ENCODE results near the gene CDCA8.

CDCA8 gene

DNA sequence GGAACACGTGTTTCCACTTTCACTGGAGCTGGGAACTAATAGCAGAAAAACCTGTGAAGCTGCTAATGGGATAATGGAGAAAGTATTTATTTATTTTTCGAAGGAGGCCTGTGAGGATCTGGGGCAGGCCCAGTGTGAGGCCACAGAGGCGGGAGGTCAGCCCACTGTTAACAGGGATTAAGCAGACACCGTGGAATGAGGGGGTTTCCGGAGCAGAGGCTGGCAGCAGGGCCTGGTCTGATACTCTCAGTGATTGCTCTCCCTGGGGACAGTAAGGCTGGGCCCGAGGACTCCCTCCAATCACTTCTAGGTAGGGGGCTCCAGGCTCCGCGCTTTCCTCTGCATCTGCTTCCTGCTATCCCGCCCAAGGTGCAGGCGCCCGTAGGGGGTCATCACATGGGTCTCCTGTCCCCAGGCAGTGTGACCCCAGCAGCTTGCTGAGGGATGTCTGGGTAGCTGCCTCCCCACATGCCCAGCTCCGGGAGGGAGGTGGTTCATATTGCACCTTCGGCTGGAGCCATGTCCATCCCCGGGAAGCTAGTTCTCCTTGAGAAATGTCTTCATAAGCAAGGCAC, 28.8 kb upstream of the CDCA8 start:
- TF ChIP-seq SPI1 (IDR thresholded peaks at IDR 0.05; ENCODE audit: borderline replicate concordance, low read depth) (no peak), GABPA (IDR thresholded peaks at IDR 0.05; ENCODE audit: low read depth) (no peak), POLR2AphosphoS5 (IDR thresholded peaks at IDR 0.05; ENCODE audit: low read depth) (no peak)
- TF ChIP-seq, protein P1, sequence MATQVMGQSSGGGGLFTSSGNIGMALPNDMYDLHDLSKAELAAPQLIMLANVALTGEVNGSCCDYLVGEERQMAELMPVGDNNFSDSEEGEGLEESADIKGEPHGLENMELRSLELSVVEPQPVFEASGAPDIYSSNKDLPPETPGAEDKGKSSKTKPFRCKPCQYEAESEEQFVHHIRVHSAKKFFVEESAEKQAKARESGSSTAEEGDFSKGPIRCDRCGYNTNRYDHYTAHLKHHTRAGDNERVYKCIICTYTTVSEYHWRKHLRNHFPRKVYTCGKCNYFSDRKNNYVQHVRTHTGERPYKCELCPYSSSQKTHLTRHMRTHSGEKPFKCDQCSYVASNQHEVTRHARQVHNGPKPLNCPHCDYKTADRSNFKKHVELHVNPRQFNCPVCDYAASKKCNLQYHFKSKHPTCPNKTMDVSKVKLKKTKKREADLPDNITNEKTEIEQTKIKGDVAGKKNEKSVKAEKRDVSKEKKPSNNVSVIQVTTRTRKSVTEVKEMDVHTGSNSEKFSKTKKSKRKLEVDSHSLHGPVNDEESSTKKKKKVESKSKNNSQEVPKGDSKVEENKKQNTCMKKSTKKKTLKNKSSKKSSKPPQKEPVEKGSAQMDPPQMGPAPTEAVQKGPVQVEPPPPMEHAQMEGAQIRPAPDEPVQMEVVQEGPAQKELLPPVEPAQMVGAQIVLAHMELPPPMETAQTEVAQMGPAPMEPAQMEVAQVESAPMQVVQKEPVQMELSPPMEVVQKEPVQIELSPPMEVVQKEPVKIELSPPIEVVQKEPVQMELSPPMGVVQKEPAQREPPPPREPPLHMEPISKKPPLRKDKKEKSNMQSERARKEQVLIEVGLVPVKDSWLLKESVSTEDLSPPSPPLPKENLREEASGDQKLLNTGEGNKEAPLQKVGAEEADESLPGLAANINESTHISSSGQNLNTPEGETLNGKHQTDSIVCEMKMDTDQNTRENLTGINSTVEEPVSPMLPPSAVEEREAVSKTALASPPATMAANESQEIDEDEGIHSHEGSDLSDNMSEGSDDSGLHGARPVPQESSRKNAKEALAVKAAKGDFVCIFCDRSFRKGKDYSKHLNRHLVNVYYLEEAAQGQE (IDR thresholded peaks at IDR 0.05; ENCODE audit: insufficient replicate concordance, low read depth): no peak
- TF ChIP-seq, protein P2, sequence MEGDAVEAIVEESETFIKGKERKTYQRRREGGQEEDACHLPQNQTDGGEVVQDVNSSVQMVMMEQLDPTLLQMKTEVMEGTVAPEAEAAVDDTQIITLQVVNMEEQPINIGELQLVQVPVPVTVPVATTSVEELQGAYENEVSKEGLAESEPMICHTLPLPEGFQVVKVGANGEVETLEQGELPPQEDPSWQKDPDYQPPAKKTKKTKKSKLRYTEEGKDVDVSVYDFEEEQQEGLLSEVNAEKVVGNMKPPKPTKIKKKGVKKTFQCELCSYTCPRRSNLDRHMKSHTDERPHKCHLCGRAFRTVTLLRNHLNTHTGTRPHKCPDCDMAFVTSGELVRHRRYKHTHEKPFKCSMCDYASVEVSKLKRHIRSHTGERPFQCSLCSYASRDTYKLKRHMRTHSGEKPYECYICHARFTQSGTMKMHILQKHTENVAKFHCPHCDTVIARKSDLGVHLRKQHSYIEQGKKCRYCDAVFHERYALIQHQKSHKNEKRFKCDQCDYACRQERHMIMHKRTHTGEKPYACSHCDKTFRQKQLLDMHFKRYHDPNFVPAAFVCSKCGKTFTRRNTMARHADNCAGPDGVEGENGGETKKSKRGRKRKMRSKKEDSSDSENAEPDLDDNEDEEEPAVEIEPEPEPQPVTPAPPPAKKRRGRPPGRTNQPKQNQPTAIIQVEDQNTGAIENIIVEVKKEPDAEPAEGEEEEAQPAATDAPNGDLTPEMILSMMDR (IDR thresholded peaks at IDR 0.05; ENCODE audit: insufficient read depth, low read length): no peak
- no peak overlapping the region for H3K27ac ChIP-seq (replicated peaks)
- no peak for DNase-seq (ENCODE audit: low read depth in 1 of 2, low spot score in 1 of 2)

DNA sequence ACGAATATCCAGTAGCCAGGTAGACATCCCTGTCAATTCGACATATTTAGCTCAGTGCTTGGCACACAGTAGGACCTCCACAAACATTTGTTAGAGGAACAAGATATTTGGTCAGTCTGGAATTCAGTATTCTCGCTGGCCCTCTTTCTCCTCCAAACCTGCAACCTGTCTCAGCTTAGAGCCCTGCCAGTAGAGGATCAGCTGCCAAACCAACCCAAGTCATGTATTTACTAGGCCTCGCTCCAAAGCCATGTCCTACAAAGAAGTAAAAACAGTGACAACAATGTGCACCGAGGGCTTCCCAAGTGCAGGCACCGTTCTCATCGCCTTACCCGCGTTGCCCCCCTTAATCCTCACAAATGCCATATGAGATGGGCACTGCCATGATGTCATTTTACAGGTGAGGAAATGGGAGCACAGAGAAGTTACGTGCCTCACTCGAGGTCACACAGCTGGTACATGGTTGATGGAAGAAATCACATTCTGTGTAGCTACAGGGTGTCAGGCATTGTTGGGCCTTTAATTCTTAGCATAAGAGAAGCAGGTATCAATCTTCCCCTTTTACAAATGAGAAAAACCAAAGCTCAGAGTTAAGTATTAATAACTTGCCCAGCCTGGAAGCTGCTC, 26.0 kb upstream of the CDCA8 start:
- Histone ChIP-seq H3K27me3 (ENCODE audit: insufficient read depth, poor library complexity, severe bottlenecking) (peaks cover 3% of the 10 kb centered on the region), H3K27ac (replicated peaks) (no peak overlapping the region), H3K4me3 (replicated peaks; ENCODE audit: insufficient read depth, low read length) (no peak overlapping the region)
- no peak for DNase-seq (ENCODE audit: low read depth in 1 of 2, low spot score in 1 of 2)
- TF ChIP-seq POLR2AphosphoS5 (IDR thresholded peaks at IDR 0.05; ENCODE audit: low read depth) (no peak), SPI1 (IDR thresholded peaks at IDR 0.05; ENCODE audit: borderline replicate concordance, low read depth) (no peak), GABPA (IDR thresholded peaks at IDR 0.05; ENCODE audit: low read depth) (no peak)
- TF ChIP-seq, protein P2 (IDR thresholded peaks at IDR 0.05; ENCODE audit: insufficient read depth, low read length): no peak
- TF ChIP-seq, protein P1 (IDR thresholded peaks at IDR 0.05; ENCODE audit: insufficient replicate concordance, low read depth): no peak

More for the DNA sequence above, 28.8 kb upstream of the CDCA8 start:
- H3K4me3 ChIP-seq (replicated peaks; ENCODE audit: insufficient read depth, low read length): no peak overlapping the region
- H3K27me3 ChIP-seq (ENCODE audit: insufficient read depth, poor library complexity, severe bottlenecking): peaks cover 3% of the 10 kb centered on the region

DNA sequence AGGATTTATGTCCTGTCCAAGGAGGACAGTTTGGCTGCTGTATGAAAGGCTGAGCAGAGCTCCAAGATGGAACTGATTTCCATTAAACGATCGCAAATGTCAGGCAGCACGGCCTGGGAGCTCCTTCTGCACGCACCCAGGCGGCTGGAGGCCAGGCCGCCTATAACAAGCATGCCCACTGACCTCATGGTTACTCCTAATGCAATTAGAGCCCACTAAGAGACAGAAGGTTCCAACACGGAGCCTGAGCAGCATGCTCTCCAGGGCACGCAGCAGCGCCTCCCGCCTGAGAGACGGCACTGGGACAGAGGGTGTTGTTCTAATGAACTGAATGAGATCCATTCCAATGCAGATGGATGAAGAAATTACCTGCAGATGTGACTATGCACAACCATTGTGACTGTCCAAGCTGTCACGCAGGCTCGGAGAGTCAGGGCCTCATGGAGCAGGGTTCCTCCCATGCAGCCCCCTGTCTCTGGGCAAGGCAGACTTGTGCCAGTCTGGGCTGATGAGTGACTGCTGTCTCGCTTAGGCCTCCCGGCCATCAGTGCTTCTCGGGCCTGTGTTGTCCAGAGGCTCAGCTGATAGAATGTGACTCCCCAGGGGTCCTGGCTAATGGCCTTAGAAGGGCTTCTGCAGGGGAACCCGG, 25.2 kb upstream of the CDCA8 start:
- TF ChIP-seq SPI1 (IDR thresholded peaks at IDR 0.05; ENCODE audit: borderline replicate concordance, low read depth) (no peak), POLR2AphosphoS5 (IDR thresholded peaks at IDR 0.05; ENCODE audit: low read depth) (no peak), GABPA (IDR thresholded peaks at IDR 0.05; ENCODE audit: low read depth) (no peak)
- TF ChIP-seq, protein P1 (IDR thresholded peaks at IDR 0.05; ENCODE audit: insufficient replicate concordance, low read depth): no peak
- no peak for DNase-seq (ENCODE audit: low read depth in 1 of 2, low spot score in 1 of 2)
- H3K27ac ChIP-seq (replicated peaks): no peak overlapping the region

More for the DNA sequence above, 25.2 kb upstream of the CDCA8 start:
- H3K27me3 ChIP-seq (ENCODE audit: insufficient read depth, poor library complexity, severe bottlenecking): peaks cover 3% of the 10 kb centered on the region
- H3K4me3 ChIP-seq (replicated peaks; ENCODE audit: insufficient read depth, low read length): no peak overlapping the region

Data from HL-60 (cell line).